GM18870 (cell line): ENCODE measurements around the gene SLC34A1.
"Not testable (repeated sequence)": the region's sequence is repeated elsewhere in the genome, so short reads cannot be mapped to it uniquely, and the experiment has no call there.

Experiments used
- ATAC-seq: cut with Tn5 transposase; IDR thresholded peaks from one replicate; pipeline ENCODE4 v1.9.1; 2021; ENCODE audit warnings: moderate library complexity; ENCODE audit not compliant: unreplicated experiment

The SLC34A1 gene

GRCh38 chr5:177405312-177405711 lies 21.1 kb downstream of the SLC34A1 start:
- ATAC-seq = no peak

GRCh38 chr5:177405805-177406204 lies 21.6 kb downstream of the SLC34A1 start:
- ATAC-seq = no peak

GRCh38 chr5:177409043-177409801 lies 25.0 kb downstream of the SLC34A1 start, which contains the start of gene F12:
F12 (minus strand) TSS chr5:177409564; CDS start chr5:177409527, 37 bp downstream.
- ATAC-seq = no peak

GRCh38 chr5:177410575-177410974 lies 26.3 kb downstream of the SLC34A1 start:
- no peak for ATAC-seq

- peak; percentile 79 for ATAC-seq
Measured at GRCh38 chr5:177412603-177413233, 28.5 kb downstream of the SLC34A1 start.

DNA sequence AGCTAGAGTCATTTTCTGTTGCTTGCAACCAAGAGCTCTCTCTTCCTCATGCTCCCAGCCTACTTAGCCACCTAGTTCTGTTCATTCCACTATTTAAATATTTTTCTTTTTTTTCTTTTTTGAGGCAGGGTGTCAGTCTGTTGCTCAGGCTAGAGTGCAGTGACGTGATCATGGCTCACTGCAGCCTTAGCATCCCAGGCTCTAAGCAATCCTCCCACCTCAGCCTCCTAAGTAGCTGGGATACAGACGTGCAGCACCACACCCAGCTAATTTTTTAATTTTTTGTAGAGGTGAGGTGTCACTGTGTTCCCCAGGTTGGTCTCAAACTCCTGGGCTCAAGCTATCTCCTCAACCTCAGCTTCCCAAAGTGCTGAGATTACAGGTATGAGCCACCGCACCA lies 30.2 kb downstream of the SLC34A1 start:
- ATAC-seq = no peak

GRCh38 chr5:177417081-177417480 lies 32.8 kb downstream of the SLC34A1 start:
- ATAC-seq = not testable (repeated sequence)

GRCh38 chr5:177419046-177419445 lies 34.8 kb downstream of the SLC34A1 start:
- ATAC-seq = no peak

DNA sequence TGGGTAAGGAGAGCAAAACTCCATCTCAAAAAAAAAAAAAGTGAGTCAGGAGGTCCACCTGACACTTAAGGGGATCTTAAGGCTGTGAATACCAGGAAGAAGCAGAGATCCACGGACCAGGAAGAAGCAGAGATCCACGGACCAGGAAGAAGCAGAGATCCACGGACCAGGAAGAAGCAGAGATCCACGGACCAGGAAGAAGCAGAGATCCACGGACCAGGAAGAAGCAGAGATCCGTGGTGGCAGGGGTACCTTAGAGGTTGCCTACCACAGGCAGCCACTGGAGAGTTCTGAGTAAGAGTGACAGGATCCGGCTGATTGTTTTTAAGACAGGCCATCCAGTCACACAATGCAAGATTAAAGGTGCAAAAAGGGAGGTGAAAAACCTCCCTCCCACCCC lies 36.2 kb downstream of the SLC34A1 start:
- ATAC-seq = not testable (repeated sequence)

- no peak for ATAC-seq
Measured at GRCh38 chr5:177421062-177421798, 37.0 kb downstream of the SLC34A1 start.

GRCh38 chr5:177423671-177424070 lies 39.4 kb downstream of the SLC34A1 start:
- no peak for ATAC-seq

DNA sequence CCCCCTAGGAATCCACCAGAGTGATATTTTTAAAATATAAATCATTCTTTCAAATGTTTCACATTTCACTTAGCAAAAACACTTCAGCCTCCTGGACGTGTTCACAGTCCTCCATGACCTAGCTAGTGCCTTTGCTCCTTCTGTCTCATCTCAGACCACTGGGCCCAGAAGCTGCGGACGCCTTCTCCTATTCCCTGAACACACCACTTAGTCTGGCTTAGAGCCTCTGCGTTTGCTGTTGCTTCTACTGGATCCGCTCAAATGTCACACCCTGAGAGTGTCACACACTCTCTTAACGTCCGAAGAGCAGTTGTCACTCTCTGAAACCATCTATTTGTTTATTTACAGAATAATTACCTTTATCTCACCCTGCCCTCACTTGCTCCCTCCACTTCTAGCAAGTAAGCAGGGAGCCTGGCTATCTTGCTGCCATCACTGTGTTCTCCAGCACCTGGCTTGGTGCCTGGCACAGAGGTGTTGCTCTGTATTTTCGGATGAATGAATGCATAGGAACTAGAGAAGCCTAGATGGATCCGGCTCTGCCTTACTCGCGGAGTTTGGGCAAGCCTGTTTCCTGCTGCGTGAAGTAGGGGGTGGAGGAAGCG lies 41.1 kb downstream of the SLC34A1 start:
- no peak for ATAC-seq

- peak; percentile 86 for ATAC-seq
Measured at GRCh38 chr5:177425801-177426565, 41.7 kb downstream of the SLC34A1 start.

GRCh38 chr5:177426566-177427210 lies 42.5 kb downstream of the SLC34A1 start, which contains the start of gene GRK6:
GRK6 (plus strand) TSS chr5:177426676; CDS start chr5:177426846, 170 bp downstream.
- no peak for ATAC-seq

- ATAC-seq = no peak
Measured at GRCh38 chr5:177427211-177427822, 43.1 kb downstream of the SLC34A1 start.

DNA sequence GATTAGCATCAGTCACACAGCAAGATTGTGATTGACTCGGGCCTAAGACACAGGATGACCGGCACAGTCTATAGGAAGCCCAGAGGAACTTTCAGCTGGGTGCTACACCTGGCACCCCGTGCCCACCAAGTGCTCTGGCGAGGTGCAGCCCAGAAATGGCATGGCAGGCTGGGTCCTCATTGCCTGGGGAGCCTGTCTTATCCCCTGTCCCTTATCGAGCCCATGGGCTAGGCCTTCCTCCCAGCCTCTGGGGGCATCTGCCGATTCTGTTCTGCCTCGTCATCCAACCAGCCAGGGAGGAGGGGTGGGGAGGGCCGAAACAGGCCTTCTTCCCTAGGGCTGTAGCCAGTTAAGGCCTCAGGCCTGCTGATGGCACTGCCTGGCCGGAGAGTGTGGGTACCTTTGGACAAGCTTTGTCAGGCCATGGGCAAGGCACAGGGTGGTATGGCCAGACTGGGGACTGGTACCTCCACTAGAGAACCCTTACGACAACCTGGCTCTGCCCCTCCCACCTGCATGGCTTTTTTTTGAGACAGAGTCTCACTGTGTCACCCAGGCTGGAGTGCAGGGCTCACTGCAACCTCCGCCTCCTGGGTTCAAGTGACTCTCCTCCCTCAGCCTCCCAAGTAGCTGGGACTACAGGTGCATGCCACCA lies 43.8 kb downstream of the SLC34A1 start:
- no peak for ATAC-seq

DNA sequence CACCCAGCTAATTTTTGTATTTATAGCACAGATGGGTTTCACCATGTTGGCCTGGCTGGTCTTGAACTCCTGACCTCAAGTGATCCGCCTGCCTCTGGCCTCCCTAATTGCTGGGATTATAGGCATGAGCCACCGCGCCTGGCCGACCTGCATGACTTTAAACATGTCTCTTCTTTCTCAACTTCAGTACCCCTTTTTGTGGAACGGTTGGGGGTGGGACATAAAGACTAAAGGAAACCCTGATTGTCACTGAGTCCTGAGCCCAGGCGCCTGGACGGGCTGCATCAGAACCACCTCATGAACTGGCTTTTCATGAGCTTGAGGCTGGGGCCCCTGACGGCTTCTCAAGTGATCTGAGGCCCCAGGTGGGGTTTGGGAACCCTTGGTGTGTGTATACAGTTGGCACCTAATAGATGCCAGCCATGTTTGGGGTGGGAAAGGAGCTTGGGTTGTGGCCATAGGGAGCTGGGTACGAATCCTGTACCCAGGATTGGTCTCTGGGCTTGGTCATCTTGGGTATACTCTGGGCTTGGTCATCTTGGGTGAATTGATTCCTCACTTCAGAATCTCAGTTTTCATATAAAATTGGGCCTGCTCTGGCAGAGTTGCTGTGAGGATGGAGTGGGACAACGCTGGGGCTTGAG lies 44.5 kb downstream of the SLC34A1 start:
- ATAC-seq = no peak

DNA sequence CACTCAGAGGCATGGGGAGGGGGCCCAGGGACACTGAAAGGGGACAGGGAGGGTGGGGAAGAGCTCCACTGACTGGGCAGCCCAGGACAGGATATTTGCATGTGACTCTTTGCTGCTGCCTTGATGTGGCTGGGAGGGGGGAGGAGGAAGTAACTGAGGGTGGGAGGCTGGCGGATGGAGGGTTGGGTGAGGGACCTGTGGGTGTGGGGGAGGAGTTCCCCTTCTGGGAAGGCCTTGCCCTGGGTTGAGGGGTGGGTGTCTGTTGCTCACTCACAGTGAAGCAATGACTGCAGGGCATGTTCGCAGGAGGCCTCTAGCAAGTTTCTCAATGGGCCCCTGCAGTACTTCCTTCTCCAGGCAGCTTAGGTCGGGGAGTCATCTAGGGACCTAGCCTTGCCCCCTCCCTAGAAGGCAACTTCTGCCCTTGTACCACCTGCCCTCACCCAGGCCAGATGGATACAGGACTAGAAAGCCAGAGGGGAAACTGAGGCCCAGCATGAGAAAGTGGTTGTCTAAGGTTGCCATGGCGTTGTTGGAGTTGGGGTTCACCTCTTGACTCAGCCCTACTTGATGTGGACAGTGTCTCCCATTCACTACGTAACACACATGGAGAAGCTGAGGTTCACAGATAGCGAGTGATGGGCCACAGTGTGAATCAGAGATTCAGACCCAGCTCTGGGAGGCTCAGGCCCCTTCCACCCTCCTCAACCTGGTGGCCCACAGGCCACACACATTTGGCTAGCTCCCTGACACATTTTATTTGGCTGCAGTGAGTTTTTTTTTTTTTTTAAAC lies 45.2 kb downstream of the SLC34A1 start:
- ATAC-seq = no peak
